HL-60/S4 treated with phorbol 12-myristate 13-acetate at 8.2 ng/mL for 4 days and 3 days (cell line): ENCODE results near the gene SFMBT1.
"Not testable (repeated sequence)": the region's sequence is repeated elsewhere in the genome, so short reads cannot be mapped to it uniquely, and the experiment has no call there.

Source experiments
- in situ Hi-C: fragments of 300-500 bp; cut with MboI; formaldehyde crosslinking; loops from 2 replicates; pipeline ENCODE4 v1.15.0; 2022; ENCODE audit warnings: low sequenced_read_pairs

SFMBT1 gene

GRCh38 chr3:53074366-53074696 lies 28.5 kb upstream of the SFMBT1 start:
- in situ Hi-C loops, result no loop called here

- in situ Hi-C loops, result no loop called here
These were observed 27.9 kb upstream of the SFMBT1 start for GRCh38 chr3:53073553-53074365.

- in situ Hi-C loops, result no loop called here
These were observed 27.0 kb upstream of the SFMBT1 start for GRCh38 chr3:53072653-53073552.

- in situ Hi-C loops, result no loop called here
These were observed 26.1 kb upstream of the SFMBT1 start for GRCh38 chr3:53071882-53072431.

GRCh38 chr3:53069422-53070068 lies 23.7 kb upstream of the SFMBT1 start:
- in situ Hi-C loops, result no loop called here

- in situ Hi-C loops, result no loop called here
These were observed 22.3 kb upstream of the SFMBT1 start for GRCh38 chr3:53068176-53068575.

- in situ Hi-C loops, result no loop called here
These were observed 21.7 kb upstream of the SFMBT1 start for GRCh38 chr3:53067567-53067966.

GRCh38 chr3:53065841-53066480 lies 20.1 kb upstream of the SFMBT1 start:
- in situ Hi-C loops, result no loop called here

GRCh38 chr3:53062905-53063304 lies 17.0 kb upstream of the SFMBT1 start:
- in situ Hi-C loops, result no loop called here

- in situ Hi-C loops, result no loop called here
These were observed 10.6 kb upstream of the SFMBT1 start for GRCh38 chr3:53056442-53056841.

- in situ Hi-C loops, result not testable (repeated sequence)
These were observed 8.4 kb upstream of the SFMBT1 start for GRCh38 chr3:53054233-53054632.

GRCh38 chr3:53051929-53052328 lies 6.1 kb upstream of the SFMBT1 start:
- in situ Hi-C loops, result no loop called here

GRCh38 chr3:53049987-53050386 lies 4.1 kb upstream of the SFMBT1 start:
- in situ Hi-C loops, result no loop called here

- in situ Hi-C loops, result no loop called here
These were observed 598 bp upstream of the SFMBT1 start for GRCh38 chr3:53046171-53047170.

GRCh38 chr3:53044711-53045517 lies 959 bp downstream of the SFMBT1 start:
- in situ Hi-C loops, result no loop called here

- in situ Hi-C loops, result no loop called here
These were observed 1.5 kb downstream of the SFMBT1 start for GRCh38 chr3:53044371-53044710.

- in situ Hi-C loops, result no loop called here
These were observed 2.1 kb downstream of the SFMBT1 start for GRCh38 chr3:53043738-53044137.

- in situ Hi-C loops, result no loop called here
These were observed 3.2 kb downstream of the SFMBT1 start for GRCh38 chr3:53042651-53043050.

- in situ Hi-C loops, result no loop called here
These were observed 5.5 kb downstream of the SFMBT1 start for GRCh38 chr3:53040351-53040820.
